GM21825 (cell line): Measurements from ENCODE around the gene BPIFB6.

Source experiments
- ATAC-seq: cut with Tn5 transposase; IDR thresholded peaks from one replicate; pipeline ENCODE4 v1.9.1; 2021; ENCODE audit warnings: mild to moderate bottlenecking, moderate library complexity; ENCODE audit not compliant: unreplicated experiment

The BPIFB6 gene

DNA sequence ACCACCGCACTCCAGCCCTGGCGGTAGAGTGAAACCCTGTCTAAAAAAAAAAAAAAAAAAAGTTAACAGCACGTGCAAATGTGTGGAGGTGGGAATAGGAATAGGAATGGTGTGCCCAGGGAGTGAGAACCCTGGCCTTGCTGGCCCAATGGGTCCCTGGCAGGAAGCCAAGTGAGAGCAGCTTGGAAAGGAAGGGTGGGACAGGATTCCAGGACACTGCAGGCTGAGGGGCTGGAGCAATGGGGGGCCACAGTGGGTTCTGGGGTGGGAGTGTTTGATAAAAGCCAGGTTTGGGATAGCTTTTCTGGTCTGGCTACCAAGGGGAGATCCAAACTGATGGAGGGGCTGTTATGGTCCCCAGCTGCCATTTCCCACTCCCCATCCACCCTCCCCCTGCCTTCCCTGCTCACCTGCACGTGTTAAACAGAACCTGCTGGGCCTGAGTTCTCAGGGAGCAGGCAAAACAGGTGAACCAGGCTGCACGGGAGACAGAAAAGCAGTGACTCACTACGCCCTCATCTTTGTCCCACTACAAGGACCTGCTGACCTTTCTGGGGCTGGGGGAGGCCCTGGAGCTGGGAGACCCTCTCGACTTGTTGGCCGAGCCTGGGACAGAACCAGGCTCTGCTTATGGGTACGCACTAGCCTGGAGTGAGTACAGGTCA lies 30.5 kb upstream of the BPIFB6 start:
- no peak for ATAC-seq

DNA sequence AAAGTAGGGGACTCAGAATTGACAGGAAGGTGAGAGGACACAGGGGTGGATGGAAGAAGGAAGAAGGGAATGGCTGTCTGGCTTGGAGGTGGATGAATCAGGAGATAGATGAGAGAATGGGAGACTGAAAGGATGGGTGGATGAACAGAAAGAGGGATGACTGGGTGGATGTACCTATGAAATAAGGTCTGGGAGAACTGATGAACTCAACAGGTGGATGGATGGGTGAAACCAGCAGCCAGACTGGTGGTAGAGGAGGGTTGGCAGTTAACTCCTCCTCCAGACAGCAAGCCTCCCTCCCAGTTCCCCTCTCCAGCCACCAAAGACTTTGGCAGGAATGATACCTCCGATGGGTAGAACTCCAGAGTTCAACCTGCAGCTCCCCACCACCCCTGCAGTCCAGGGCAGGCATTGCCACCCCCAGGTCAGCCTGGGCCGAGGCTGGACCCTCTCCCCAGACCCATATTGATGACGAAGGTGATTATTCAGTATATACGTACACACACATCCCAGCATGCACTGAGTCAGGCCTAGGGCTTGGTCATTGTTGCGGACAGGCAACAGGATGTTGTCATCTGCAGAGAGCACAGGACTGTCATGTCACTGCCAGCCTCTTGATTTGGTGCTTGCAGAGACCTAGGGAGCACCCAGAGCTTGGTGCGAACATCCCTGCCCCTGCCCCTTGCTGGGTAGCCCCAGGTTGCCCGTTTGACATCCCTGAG lies 29.2 kb upstream of the BPIFB6 start:
- ATAC-seq: no peak

DNA sequence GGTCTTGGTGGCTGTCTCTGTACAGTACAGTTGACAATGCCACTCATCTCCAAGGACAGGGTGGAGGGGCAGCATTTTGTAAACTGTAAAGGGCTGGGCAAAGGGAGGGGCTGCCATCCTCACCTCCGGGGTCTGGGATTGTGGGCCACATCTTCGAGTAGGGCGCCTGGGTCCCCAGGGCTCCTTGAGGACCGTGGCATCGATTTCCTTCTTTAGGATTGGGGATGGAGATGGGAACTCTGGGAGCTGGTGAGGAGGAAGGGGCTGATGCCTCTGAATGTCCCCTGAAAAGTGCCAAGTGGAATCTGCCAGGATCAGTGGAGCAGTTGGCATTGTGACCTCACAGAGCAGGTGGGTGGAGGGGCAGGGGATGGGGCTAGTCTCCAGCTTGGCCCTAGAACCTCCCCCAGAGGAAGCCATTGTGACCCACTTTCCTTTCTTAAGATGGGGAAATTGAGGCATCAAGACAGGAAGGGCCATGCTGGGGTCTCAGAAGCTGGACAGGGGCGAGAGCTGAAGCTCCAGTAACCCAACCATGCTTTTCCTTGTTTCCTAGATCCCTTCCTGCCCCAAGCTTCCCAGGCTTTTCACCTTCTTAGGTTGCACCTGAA lies 27.2 kb upstream of the BPIFB6 start, which contains the start of gene SUN5:
TSS of gene SUN5 (minus strand) at position 293 of the 611 bp plus-strand sequence. CDS start at position 200, 93 bp downstream.
- ATAC-seq: no peak

DNA sequence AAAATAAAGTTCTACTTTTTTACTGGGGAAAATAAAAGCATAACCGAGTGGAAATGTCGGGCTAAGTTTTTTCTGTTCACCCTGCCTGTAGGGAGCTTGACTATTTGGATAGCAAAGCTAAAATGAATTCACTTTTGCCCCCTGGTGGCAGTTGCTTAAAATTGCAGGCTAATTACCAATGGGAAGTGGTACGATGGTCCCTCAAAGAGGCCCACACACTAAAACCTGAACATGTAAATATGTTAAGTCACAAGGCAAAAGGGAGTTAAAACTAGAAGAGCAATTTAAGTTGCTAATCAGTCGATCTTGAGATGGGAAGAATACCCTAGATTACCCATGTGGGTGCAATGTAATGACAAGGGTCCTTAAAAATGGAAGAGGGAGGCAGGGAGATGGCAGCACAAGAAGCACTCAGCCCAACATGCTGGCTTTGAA lies 26.3 kb upstream of the BPIFB6 start:
- no peak for ATAC-seq

DNA sequence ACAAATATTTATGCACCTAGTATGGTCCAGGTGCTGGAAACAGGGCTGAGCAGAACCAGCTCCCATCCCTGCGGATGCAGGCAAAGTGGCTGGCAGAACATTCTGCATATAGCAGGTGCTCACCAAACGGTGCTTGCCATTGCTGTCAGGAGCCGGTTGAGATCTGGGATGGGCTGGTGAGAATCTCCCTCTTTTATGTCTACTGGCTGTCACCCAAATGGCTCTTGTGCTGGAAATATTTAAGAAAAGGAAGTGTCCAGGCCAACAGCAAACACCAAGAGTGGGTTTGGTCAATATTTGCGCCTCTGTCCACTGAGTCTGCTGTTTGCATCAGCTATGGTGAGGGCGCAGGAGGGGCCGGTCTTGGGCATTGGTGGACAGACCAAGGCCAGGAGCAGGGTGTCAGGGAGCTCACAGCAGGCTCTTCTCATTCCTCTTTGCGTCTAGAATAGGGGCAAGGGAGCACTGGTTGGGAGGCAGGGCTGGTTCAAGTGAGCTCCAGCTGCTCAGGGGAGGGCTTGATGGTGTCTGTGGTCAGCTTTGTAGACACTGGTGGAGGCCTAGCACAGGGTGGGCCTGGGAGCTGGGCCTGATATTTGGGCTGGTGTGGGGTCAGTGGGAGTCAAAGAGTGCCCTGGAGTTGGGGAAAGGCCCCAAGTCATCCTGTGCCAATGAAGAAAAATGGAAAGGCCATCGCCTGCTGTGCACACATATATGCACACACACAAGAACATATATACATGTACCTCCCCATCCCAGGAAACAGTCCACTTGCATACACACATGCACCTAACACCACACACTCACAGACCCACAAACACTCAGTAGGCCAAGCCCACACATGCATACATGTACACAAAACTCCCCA lies 25.3 kb upstream of the BPIFB6 start:
- no peak for ATAC-seq

DNA sequence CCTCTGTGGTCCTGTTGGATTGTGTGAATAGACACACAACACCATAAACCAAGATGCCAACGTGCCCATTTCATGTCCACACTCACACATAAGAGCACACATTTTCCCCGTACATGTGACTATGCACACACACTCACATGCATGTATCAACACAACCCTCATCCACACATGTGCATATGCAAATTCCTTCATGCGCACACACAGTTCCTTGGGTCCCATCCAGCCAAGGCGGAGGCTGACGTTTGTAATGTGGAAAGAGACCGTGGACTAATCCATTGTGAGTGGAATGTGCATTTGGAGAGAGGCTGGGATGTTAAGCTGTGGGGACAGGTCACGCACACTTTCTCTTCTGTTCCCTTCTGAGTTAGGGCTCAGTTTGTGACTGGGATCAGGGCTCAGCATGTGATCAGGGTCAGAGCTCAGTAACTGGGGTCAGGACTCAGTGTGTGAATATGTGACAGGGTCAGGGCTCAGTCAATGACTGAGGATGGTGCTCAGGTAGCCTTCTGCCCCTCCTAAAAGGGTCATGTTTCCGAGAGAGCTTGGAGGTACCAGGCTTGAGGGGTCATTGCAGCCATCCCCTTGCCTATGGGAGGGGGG lies 24.6 kb upstream of the BPIFB6 start:
- no peak for ATAC-seq

DNA sequence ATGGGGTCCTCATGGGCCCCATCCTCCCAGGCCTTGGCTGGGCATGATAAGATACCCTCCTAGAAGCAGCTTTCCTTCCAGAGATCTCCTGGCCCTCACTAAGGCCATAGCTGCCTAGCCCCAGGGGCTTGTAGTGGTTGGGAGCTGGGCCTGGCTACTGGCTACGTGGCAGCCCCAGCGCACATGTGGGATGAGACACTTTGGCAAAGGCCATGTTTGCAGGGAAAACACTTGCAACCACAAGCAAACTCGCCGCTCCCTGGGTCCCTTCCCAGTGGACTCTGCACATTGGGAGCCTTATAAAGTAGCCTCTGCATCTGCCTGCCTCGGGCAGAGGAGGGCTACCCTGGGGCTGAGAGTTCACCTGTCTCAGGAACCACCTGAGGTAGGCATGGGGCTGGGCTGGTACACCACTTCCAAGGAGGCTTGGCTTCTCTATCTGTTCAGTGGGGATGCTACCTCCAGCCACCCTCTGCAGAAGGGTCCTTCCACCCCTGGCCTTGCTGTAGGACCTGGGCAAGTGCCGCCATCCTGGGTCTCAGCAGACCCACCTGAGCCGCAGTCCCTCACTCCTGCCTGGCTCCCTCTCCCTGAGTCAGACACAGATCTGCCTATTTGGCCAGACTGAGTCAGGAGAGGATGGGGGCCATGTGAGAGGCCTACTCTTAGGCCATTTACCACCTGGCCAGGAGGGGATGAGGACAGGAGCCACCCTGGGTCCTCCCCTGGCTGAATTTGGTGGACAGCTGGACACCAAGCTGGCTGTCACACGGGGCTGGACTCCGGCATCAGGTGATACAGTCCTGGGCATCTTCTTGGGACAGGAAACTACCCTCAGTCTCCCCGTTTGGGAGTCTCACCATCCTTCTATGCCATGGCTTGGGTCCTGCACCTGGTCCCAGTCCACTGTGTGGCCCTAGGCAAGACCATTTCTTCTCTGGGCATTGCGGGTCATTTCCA lies 23.8 kb upstream of the BPIFB6 start, which contains the start of gene BPIFB2:
TSS of gene BPIFB2 (plus strand) at position 329 of the 960 bp plus-strand sequence. CDS start 871 bp downstream, outside the sequence.
- ATAC-seq: no peak

DNA sequence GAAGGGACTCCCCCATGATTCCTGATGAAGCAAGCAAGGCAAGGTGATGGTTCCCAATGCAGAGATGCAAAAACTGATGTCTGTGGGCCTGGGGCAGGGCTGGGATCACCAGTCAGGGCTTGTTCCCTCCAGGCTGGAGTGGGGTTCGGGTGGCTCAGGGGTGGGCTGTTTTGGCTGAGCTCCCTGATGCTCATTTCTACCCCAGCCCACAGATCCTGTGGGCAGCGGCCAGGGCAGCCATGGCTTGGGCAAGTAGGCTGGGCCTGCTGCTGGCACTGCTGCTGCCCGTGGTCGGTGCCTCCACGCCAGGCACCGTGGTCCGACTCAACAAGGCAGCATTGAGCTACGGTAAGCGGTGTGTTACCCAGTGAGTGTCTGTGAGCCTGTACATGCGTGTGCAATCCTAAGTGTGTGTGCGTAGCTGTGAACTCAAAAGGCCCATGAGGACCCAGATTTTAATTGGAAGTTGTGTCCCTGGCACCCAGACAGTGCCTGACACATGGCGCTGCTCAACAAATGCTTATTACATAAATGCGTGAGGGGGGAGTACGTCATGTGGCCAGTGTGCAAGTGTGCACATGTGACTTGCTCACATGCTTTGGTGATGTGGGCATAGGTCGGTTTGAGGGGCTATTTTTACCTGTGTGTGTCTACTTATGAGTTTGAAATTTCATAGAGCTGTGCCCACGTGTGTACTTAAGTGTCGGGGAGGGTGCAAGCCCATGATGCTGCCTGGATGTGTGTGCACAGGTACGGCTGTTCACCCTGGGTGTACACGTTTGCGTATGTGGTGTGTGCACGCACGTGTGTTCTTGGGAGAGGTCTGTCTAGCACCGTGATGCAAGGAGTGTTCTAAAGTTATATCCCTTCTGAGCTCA lies 22.9 kb upstream of the BPIFB6 start:
- ATAC-seq: no peak

DNA sequence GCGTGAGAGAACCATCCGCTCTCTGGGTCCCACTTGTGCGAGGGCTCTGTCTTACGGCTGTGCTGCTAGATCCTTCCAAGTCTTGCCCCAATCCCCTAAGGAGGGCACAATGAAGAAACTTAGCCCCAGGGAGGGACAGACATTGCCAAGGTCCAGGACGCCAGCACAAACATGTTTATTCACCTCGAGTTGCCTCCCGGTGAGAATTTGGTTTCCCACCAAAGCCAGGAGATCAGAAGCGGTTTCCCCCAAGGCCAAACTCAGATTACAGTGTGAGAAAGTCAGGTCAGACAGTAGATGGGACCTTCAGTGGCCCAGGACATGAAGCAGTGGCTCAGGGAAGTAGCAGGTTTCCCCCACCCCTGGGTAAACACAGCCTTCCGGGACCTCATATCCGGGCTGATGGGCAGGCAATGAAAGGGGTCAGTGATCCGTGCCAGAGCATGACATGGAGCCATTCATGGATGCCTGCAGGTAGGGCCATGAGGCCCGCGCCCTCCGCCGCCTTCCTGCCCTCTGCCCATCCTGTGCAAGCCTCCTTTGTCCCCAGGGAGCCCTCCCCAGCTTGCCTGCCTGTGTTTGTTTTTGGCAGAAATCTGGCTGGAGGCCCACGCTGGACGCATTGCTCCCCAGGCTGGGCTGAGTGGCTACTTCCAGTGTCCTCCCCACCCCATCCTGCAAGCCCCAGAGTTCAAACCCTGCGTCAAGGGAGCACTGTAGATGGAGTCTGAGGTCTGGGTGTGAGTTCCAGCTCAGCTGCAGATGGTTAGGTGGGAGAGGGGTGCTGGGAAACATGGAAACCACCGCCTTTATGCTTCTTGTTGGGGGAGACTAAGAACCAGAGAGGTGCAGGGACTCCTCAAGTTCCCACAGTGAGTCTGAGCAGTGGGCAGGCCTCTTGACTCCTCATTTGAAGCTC lies 22.0 kb upstream of the BPIFB6 start:
- no peak for ATAC-seq

DNA sequence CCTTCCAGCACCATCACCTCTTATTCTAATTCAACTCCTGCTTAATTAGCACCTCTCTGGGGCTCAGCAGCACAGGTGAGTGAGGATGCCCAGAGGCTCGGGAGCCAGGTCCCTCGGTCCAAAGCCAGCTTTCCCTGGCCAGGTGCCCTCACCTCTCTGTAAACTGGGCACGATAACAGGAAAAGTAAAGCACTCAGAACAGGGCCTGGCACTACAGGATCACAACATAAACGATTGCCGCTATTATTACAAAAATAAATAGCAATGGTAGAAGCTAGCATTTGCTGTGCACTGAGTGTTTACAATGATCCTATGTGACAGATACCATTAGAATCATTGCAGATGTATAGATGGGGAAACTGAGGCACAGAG lies 21.3 kb upstream of the BPIFB6 start:
- ATAC-seq: no peak

DNA sequence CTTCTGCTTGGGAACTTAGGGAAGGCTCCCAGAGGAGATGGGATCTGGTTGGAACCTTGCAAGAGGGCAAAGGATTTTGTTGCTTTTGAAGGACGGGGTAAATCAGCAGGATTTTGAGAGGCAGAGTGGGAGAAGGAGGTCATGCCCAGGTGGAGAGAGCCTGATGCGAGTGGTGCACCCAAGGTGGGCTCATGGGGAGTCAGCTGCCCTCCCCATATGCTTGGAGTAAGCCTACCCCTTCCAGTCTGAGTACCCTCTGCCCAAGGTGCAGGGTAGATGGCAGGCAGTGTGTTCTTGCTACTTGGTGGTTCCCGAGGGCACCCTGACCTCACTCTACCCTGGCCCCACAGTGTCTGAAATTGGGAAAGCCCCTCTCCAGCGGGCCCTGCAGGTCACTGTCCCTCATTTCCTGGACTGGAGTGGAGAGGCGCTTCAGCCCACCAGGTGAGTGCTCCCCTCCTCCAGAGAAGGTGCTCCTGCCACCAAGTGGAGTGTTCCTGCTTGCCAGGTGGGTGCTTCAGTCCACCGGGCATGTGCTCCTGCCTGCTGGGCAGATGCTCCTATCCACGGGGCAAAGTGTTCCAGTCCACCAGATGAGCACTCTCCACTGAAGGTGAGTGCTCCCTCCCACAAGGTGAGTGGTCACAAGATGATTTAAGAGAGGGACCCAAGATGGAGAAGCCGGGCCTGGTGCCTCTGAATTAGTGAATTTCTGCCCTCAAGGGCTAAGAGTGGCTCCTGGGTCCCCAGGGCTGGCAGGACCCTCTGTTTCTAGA lies 20.6 kb upstream of the BPIFB6 start:
- ATAC-seq: no peak

DNA sequence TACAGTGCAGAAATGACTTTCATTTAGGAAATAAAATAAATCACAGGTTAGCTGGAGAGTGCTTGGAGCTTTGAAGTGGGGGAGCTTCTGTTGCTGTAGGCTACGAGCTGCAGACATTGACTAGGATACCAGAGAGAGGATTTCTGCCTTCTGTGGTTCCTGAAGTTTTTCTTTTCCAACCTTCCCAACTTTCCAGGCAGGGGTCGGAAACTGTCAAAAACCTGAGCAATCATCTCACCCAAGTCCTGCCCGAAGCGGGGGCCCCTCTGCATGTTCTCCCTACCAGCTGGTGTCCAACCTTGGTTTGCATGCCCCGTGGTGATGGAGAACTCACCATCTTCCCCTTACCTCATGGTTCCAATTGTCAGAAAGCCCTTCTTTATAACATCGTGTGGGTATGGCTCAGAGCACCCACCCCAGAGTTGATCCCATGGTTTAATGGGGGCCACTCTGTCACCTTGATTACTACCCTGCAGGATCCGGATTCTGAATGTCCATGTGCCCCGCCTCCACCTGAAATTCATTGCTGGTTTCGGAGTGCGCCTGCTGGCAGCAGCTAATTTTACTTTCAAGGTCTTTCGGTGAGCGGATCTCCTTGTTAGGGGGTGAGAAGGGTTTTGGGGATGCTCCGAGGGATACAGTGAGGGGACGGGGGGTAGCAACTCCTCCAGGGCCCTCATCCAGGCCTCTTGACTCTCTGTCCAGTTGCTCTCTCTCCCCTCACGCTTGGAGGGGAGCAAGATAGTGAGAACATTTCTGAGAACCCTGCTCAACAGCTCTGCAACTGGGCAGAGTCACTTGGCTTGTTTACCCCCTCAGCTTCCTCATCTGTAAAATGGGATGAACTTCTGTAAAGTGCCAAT lies 18.9 kb upstream of the BPIFB6 start:
- ATAC-seq: no peak

DNA sequence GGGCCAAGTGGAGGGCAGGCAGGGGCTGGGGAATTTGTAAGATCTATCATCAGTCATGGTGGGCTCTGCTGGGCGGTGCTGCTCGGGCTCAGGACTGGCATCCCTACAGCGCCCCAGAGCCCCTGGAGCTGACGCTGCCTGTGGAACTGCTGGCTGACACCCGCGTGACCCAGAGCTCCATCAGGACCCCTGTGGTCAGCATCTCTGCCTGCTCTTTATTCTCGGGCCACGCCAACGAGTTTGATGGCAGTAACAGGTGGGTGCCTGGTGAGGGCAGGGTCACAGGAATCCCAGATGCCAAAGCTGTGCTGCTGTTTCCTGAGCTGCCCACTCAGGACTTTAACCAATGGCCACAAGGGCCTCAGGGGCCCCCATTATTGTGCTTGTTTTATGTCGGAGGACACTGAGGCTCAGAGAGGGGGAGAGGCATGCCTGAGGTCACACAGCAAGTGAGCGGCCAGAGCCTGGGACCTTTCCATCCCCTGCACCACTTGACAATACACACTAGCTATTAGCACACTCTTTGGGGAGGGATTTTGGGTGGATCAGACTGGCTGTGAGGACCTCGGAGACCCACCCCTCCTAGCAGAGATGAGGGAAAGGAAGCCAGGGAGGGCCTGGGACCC lies 17.6 kb upstream of the BPIFB6 start:
- ATAC-seq: no peak

DNA sequence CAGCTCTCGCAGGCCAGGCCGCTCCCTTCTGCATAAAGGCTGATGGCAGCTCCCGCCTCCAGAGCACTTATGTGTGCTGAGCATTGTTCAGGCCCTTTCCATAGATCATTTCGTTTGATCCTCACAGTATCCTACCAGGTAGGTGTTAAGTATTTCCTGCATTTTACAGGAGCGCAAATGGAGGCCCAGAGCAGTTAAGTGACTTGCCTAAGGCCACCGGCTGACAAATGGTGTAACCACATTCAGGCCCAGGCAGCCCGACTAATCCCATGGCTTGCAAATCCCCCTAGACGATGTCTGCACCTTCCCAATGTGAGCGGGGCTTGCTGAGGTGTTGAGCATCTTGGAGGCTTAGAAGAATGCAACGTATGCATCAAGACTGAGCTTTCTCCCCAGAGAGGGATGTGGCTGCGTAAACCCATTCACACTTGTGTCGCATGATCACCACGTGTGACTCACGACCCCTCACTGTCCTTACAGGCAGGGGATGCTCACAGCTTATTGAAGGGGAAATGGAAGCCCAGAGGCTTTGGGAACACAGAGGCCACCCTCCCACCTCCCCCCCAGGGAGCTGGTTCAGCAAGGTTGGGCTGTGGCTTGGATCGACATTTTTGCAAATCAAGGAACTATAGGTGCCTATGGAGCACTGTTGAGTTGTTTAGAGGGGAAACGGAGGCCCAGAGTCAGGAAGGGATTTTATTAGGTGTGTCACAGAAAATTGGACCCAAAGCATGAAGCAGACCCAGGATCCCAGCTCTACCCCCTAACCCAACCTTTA lies 16.9 kb upstream of the BPIFB6 start:
- ATAC-seq: no peak

DNA sequence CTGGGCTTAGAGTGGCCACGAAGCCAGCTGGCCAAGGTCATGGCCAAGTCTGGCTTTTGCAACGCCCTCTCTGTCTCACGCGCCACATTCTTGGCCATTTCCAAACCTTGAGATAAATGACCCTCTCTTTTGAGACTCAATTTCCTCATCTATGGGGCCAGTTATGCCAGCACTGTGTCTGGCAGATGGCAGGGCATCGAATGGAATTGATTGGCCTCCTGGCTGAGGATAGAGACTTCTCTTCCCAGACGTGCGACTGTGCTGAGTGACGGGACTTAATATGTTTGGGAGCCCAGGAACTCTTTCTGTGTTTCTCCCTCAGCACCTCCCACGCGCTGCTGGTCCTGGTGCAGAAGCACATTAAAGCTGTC lies 16.3 kb upstream of the BPIFB6 start:
- no peak for ATAC-seq
